Iris pigment epithelial cell (primary cell): ENCODE measurements around the gene GBF1.

ENCODE experiments used
- DNase-seq: peaks from one replicate; pipeline ENCODE4 v3.0.0-alpha.2; 2011; ENCODE audit warnings: low read depth

The GBF1 gene

DNA sequence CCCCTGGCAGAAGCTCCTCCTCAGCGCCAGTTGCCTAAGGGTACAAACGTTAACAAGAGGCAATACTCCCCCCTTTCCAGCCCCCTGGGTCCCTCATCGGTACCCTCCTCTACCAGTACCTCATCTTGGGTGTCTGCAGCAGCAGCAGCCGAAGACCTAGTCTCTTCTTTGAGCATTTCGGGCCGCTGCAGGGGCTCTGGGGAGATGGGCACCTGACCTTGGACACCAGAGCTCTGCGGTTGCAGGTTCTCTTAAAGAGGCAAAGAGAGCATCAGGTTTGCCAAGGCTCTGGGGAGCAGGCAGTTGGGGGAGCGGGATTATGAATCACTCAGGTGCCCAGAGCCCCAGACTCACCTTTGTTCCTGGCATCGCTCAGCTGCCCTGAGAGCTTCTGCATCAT is 178.8 kb downstream of the GBF1 start:
- no peak for DNase-seq

DNA sequence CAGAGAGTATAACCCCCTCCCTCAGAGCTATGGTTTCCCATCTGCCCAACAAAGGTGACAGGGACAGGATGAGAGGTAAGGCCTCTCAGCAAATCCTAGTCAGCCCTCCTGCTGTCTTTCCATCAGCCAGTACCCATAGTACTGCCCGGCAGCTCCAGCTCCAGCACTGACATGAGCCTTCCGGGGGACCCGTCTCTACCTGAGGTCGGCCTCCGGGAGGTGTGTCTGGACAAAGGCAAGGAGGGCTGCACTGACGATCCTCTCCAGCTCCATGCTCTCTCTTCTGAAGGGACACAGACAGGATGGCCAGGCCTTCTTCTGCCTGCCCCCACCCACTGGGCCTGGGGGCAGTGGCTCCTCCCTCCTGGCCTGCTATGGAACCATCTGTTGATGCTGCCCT is 179.6 kb downstream of the GBF1 start:
- DNase-seq, result no peak

DNA sequence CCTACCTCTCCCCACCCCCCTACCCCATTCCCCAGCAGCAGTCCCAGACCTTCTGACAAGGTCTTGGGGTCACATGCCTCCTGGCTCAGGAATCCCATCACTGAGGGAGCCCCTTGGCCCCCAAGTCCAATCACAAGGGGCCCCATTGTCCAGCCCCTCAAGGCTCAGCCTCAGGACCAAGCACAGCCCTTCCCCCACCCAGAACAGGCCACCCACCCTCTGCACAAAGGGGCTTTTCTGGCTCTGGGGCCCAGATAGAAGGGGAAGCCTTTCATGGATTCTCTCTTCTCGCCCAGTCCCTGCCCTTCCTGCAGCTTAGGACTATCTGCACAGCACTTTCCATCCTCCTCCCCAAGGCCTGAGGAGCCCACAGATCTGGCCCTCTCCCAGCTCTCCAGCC is 180.1 kb downstream of the GBF1 start:
- DNase-seq, result no peak

DNA sequence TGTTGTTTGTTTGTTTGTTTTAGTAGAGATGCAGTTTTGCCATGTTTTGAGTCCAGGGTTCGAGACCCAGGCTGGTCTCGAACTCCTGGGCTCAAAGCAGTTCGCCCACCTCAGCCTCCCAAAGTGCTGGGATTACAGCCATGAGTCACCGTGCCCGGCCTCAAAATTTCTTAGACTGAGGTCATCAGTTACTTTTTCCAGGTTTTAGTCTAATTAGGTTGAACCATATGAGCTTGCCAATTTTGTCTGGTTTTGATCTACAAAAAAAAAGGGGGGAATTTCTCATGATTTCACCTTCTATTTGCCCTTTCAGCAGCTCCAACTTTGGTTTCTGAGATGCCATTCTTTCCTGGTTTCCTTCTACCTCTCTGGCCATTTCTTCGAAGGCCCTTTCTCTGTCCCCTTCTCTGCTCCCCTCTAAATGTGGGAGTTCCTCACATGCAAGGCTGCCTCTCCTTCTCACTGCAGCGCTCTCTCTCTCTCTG is 181.5 kb downstream of the GBF1 start:
- peak; percentile 21 for DNase-seq

DNA sequence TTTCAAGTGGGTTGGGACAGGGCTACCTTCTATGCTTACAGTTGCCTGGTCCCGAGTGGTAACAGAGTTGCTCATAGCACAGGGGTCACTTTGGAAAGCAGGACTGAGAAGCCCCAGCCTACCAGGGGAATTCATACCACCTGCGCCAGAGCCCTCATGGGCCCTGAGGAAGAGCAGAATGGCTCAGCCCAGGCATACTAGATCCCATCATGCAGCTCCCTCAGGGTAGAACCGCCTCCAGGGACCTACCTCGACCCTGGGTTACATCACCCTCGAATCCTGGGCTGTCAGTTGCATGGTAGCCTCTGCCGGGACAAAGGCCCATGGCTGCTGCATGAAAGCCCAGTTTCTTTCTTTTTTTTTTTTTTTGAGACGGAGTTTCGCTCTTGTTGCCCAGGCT is 184.1 kb downstream of the GBF1 start:
- DNase-seq, result no peak

DNA sequence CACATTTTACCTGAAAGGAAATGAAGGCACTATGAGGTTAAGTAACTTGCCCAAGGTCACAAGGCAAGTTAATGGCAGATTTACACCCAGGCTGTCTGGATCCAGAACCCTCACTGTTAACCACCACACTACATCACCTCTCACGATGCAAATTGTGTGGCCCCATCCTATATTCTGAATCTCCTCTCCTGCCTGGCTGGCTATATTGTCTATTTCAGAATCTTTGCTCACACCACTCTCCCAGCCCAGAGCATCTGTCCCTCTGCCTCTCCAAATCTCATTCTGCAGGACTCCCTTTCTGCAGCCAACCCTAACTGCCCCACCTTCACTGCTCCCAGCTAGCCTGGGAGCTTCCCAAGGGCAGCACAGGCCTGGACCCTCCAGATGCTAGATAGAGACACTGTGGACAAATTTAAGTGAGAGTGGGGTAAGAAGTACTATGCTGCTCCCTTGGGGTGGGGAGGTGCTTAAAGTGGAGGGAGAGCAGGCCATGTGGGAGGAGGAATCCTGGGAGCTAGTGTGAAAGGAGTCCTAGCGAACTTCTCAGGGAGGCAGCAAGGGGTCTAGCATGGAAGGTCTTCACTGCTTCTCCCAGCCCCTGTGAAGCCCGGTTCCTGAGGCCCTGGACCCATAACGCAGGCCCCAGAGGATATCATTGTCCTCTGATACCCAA is 186.3 kb downstream of the GBF1 start:
- DNase-seq, result peak; percentile 30
